ENCODE results near the gene SEC14L5.

Gene SEC14L5

DNA sequence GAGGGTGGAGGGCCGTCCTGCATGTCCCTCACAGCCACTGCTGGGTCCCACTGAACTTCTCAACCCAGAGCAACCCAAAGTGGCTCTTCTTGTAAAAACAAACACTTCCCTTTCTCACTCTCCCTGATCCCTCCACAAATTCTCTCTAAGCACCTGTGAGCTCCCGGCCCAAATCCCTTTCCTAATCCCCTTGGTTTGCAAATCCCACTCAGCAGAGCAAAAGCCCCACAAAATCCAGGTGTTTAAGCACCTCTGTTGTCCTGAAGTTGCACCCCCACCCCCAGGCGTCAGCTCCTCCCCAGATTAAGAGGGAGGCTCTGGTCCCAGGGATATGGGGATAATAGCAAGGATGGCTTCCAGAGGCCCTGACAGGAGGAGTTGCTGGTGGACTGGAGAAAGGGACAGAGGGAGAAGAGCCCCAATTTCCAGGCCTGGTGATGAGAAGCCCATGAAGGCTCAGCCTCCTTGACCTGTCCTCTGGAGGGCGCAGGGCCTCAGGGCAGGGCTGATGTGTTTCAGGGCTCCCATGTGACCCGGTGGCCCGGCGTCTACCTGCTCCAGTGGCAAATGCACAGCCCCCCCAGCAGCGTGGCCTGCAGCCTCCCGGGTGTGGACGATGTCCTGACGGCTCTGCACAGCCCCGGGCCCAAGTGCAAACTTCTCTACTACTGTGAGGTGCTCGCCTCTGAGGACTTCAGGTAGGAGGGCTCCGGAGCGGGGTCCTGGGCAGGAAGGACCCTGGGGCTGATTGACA is 52.6 kb downstream of the SEC14L5 start:
- TF ChIP-seq ZFX (IDR thresholded peaks at IDR 0.05): no peak
- TF ChIP-seq, protein P1, sequence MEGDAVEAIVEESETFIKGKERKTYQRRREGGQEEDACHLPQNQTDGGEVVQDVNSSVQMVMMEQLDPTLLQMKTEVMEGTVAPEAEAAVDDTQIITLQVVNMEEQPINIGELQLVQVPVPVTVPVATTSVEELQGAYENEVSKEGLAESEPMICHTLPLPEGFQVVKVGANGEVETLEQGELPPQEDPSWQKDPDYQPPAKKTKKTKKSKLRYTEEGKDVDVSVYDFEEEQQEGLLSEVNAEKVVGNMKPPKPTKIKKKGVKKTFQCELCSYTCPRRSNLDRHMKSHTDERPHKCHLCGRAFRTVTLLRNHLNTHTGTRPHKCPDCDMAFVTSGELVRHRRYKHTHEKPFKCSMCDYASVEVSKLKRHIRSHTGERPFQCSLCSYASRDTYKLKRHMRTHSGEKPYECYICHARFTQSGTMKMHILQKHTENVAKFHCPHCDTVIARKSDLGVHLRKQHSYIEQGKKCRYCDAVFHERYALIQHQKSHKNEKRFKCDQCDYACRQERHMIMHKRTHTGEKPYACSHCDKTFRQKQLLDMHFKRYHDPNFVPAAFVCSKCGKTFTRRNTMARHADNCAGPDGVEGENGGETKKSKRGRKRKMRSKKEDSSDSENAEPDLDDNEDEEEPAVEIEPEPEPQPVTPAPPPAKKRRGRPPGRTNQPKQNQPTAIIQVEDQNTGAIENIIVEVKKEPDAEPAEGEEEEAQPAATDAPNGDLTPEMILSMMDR (conservative IDR thresholded peaks at IDR 0.05): no peak

DNA sequence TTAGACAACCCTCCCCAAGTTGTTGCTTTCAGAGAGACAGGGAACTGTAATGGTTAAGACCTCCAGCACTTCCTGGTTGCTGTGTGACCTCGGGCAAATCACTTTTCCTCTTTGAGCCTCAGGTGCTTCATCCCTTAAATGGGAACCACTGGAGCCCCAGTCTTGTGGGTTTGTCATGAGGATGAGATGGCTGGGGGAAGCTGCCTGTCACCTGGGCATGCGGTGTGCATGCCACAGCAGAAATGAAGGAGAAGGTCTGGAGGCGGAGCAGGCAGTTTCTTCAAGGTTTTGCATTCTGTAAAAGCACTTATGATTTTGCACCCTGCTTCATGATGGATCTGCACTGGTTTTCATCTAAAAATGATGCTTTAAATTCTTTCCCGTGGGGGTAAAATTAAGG is 53.5 kb downstream of the SEC14L5 start:
- H3K27ac ChIP-seq: no peak overlapping the region
- TF ChIP-seq, protein P1 (conservative IDR thresholded peaks at IDR 0.05): no peak
- no peak for TF ChIP-seq ZFX (IDR thresholded peaks at IDR 0.05)

More for the DNA sequence above, 52.6 kb downstream of the SEC14L5 start:
- no peak overlapping the region for H3K27ac ChIP-seq

DNA sequence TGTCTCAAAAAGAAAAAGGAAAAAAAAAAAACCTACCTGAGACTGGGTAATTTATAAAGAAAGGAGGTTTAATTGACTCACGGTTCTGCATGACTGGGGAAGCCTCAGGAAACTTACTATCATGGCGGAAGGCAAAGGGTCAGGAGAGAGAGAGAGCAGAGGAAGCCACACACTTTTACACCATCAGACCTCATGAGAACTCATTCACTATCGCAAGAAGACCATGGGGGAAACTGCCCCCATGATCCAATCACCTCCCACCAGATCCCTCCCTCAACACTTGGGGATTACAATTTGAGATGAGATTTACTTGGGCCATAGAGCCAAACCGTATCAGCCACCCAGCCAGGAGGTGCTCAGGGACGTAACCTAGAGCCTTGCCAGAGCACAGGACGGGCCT is 54.8 kb downstream of the SEC14L5 start:
- H3K27ac ChIP-seq: no peak overlapping the region
- TF ChIP-seq ZFX (IDR thresholded peaks at IDR 0.05): no peak
- TF ChIP-seq, protein P1 (conservative IDR thresholded peaks at IDR 0.05): no peak

DNA sequence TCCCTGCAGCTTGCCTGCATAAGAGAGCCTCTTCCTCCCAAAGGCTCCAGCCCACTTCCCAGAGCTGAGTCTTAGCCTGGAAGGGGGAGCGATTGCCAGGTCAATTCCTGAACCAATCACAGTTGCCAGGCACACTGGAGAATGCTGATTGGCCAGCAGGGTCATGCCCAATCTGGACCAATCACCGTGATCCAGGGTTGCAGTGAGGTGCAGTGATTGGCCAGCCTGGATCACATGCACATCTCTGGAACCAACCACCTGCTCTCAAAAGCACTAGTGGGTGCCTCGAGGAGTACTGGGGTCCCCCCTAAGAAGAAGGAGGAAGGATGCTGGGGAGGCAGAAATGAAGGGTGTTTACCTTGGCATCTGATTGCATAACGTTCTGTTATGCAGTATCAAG is 57.2 kb downstream of the SEC14L5 start:
- no peak for TF ChIP-seq ZFX (IDR thresholded peaks at IDR 0.05)
- TF ChIP-seq, protein P1 (conservative IDR thresholded peaks at IDR 0.05): no peak
- H3K27ac ChIP-seq: no peak overlapping the region

DNA sequence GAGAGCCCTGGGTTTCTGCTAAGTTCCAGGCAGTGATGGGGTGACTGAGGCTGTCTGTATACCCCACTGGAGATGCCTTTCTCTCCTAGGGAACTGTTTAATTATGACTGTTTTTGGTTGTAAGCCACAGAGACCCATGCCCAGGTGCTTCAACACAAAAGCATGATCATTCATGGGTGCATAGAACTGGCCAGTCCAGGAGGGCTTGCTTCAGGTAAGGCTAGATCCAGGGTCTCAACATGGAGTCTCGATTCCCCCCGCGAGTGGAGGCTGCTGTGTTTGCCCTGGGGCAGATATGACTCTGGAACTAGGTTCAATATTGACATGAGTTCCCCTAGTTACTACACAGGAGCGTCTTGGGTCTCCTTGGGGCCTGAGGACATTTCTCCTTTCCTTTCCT is 57.8 kb downstream of the SEC14L5 start:
- H3K27ac ChIP-seq: no peak overlapping the region

DNA sequence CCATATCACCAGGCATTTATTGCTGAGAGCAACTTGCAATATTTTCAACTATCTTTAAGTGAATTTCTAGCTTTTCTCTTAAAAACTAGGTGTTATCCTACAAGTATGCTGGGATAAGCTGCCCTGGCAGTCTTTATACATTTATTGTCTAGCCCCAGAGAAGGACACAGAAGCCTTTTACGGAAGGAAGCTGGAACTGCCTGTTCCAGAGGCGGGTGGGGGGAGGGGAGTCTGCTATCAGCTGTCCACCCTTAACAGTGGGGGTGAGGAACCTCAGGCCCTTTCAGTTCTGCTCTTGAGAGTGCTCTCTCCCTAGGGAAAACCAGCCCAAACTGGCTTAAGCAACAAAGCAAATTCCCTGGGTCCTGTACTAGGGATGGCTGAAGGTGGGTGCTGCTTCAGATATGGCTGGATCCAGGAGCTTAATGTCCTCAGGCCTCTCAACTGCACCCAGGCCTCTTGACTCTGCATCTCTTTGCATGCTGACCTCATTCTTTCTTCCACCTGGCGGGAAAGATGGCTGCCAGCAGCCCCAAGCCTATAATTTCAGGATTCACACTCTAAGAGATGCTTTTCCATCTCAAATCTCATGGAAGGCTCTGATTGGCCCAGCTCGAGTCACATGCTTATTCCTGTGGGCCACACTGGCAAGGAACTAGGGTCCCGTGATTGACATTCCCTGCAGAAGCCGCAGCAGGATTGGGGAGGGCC is 59.0 kb downstream of the SEC14L5 start:
- no peak for TF ChIP-seq ZFX (IDR thresholded peaks at IDR 0.05)
- TF ChIP-seq, protein P1 (conservative IDR thresholded peaks at IDR 0.05): no peak
- no peak overlapping the region for H3K27ac ChIP-seq

More for the DNA sequence above, 57.8 kb downstream of the SEC14L5 start:
- no peak for TF ChIP-seq ZFX (IDR thresholded peaks at IDR 0.05)
- TF ChIP-seq, protein P1 (conservative IDR thresholded peaks at IDR 0.05): no peak

DNA sequence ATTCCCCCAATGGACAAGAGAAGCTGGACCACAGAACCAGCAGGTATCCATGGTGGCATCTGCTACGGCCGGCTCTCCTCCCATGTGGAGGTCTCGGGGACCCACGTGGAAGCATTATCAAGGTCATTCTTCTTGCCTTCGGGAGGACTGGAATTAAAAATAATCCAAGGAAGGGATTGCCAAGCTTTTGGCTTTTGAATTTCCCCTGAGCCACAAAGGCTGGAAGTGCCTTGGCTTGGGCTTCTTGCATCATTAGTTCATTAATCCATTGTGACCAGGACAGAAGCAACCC is 59.5 kb downstream of the SEC14L5 start:
- TF ChIP-seq, protein P1 (conservative IDR thresholded peaks at IDR 0.05): no peak
- TF ChIP-seq ZFX (IDR thresholded peaks at IDR 0.05): no peak

More for the DNA sequence above, 59.5 kb downstream of the SEC14L5 start:
- H3K27ac ChIP-seq: no peak overlapping the region
